Liver (tissue), 9 donors: Measurements from ENCODE around the gene GJD3. TPM values are rescaled to one million over a fixed set of nuclear protein-coding genes. Genes with fewer than 3 reads are reported as not detected.

Experiments
- DNase-seq: peaks from one replicate; pipeline ENCODE4 v3.0.0-alpha.2; 2017; ENCODE audit warnings: low spot score
- H3K27ac ChIP-seq, 2 donors: one replicate each; pipeline ENCODE4 v1.7.0; 2013; ENCODE audit warnings: inconsistent platforms in 2 of 2, low read length in 2 of 2, control low read depth in 1 of 2, low read depth in 1 of 2, mild to moderate bottlenecking in 1 of 2
- H3K27me3 ChIP-seq, 4 donors: one replicate each; pipeline versions ENCODE4 v1.6.1 to v1.7.0; 2013; ENCODE audit warnings: low read length in 3 of 4, inconsistent platforms in 1 of 4, mild to moderate bottlenecking in 1 of 4, moderate library complexity in 1 of 4; ENCODE audit not compliant: control insufficient read depth in 4 of 4, insufficient read depth in 4 of 4
- H3K36me3 ChIP-seq, 4 donors: one replicate each; pipeline versions ENCODE4 v1.6.1 to v1.7.0; 2013; ENCODE audit warnings: low read length in 3 of 4, mild to moderate bottlenecking in 3 of 4, low read depth in 1 of 4, moderate library complexity in 1 of 4; ENCODE audit not compliant: control insufficient read depth in 4 of 4, insufficient read depth in 3 of 4
- H3K4me1 ChIP-seq, 4 donors: one replicate each; pipeline versions ENCODE4 v1.6.1 to v1.7.0; 2013; ENCODE audit warnings: low read length in 3 of 4, mild to moderate bottlenecking in 3 of 4, moderate library complexity in 1 of 4; ENCODE audit not compliant: control insufficient read depth in 4 of 4, insufficient read depth in 4 of 4
- H3K4me3 ChIP-seq, 3 donors: one replicate each; pipeline versions ENCODE4 v1.6.1 to v1.7.0; 2013; ENCODE audit warnings: low read length in 3 of 3, control low read depth in 1 of 3, low read depth in 1 of 3, mild to moderate bottlenecking in 1 of 3
- H3K9ac ChIP-seq, 2 donors: one replicate each; pipeline ENCODE4 v1.7.0; 2013; ENCODE audit warnings: low read length in 2 of 2, mild to moderate bottlenecking in 2 of 2, moderate library complexity in 2 of 2, control low read depth in 1 of 2, low read depth in 1 of 2
- H3K9me3 ChIP-seq, 4 donors: one replicate each; pipeline versions ENCODE4 v1.6.1 to v1.7.0; 2013; ENCODE audit warnings: low read length in 3 of 4; ENCODE audit not compliant: control insufficient read depth in 4 of 4
- ATF3 ChIP-seq: IDR thresholded peaks from 2 replicates; pipeline ENCODE4 v1.6.1; 2016; ENCODE audit warnings: antibody characterized with exemption
- EGR1 ChIP-seq, 2 donors: IDR thresholded peaks; 2 replicates each; pipeline ENCODE4 v1.6.1; 2016 to 2018; ENCODE audit warnings: antibody characterized with exemption in 2 of 2, low read depth in 2 of 2
- FOXA1 ChIP-seq: IDR thresholded peaks from 2 replicates; pipeline ENCODE4 v1.6.1; 2016; ENCODE audit warnings: antibody characterized with exemption
- FOXA2 ChIP-seq: IDR thresholded peaks from 2 replicates; pipeline ENCODE4 v1.6.1; 2016; ENCODE audit warnings: antibody characterized with exemption
- GABPA ChIP-seq, 2 donors: IDR thresholded peaks in 1 of 2; conservative IDR thresholded peaks in 1 of 2; 2 replicates each; pipeline ENCODE4 v1.6.1; 2016; ENCODE audit warnings: antibody characterized with exemption in 2 of 2, mild to moderate bottlenecking in 1 of 2, moderate library complexity in 1 of 2
- HNF4A ChIP-seq, 2 donors: conservative IDR thresholded peaks; 2 replicates each; pipeline ENCODE4 v1.6.1; 2016; ENCODE audit warnings: antibody characterized with exemption in 2 of 2, mild to moderate bottlenecking in 2 of 2
- HNF4G ChIP-seq: IDR thresholded peaks from 2 replicates; pipeline ENCODE4 v1.6.1; 2016; ENCODE audit warnings: antibody characterized with exemption
- JUND ChIP-seq, 2 donors: IDR thresholded peaks; 2 replicates each; pipeline ENCODE4 v1.6.1; 2016; ENCODE audit warnings: antibody characterized with exemption in 2 of 2
- MAX ChIP-seq: IDR thresholded peaks from 2 replicates; pipeline ENCODE4 v1.6.1; 2016; ENCODE audit warnings: antibody characterized with exemption
- NR2F2 ChIP-seq: IDR thresholded peaks from 2 replicates; pipeline ENCODE4 v1.6.1; 2016; ENCODE audit warnings: antibody characterized with exemption
- RAD21 ChIP-seq, 2 donors: IDR thresholded peaks; 2 replicates each; pipeline ENCODE4 v1.6.1; 2016; ENCODE audit warnings: antibody characterized with exemption in 2 of 2, mild to moderate bottlenecking in 2 of 2
- RXRA ChIP-seq, 2 donors: IDR thresholded peaks; 2 replicates each; pipeline ENCODE4 v1.6.1; 2017 to 2018; ENCODE audit warnings: antibody characterized with exemption in 2 of 2, mild to moderate bottlenecking in 1 of 2
- SP1 ChIP-seq: IDR thresholded peaks from 2 replicates; pipeline ENCODE4 v1.6.1; 2018; ENCODE audit warnings: antibody characterized with exemption, mild to moderate bottlenecking
- TAF1 ChIP-seq: conservative IDR thresholded peaks from 2 replicates; pipeline ENCODE4 v1.6.1; 2016; ENCODE audit warnings: antibody characterized with exemption, mild to moderate bottlenecking
- YY1 ChIP-seq: IDR thresholded peaks from 2 replicates; pipeline ENCODE4 v1.6.1; 2016; ENCODE audit warnings: antibody characterized with exemption, mild to moderate bottlenecking
- ZBTB33 ChIP-seq: IDR thresholded peaks from 2 replicates; pipeline ENCODE4 v1.6.1; 2016; ENCODE audit warnings: antibody characterized with exemption
- WGBS: extraction: QIAGEN DNeasy Blood & Tissue Kit; methylation state at CpG from one replicate; pipeline ENCODE4 v1.1.7; 2013; 5-methylcytosine and 5-hydroxymethylcytosine counted together
- polyA plus RNA-seq, 2 donors: library from polyadenylated mRNA; stranded (reverse) in 1 of 2; unstranded in 1 of 2; fragments of 200-250 nt in 1 of 2; fragments of >200 nt in 1 of 2; fragmentation: Nextera tagmentation in 1 of 2; extraction: Ambion mirVana in 1 of 2; gene quantifications; one replicate each; pipeline versions ENCODE4 v1.2.1 to v1.2.3, GENCODE V29; 2013 to 2015
- total RNA-seq, 2 donors: library from RNA; depleted of rRNA; stranded (reverse); fragments of >200 nt; gene quantifications; one replicate each; pipeline ENCODE4 v1.2.3, GENCODE V29; 2014
- TF ChIP-seq, protein P1 (sequence below): fragments of 150-350 bp; IDR thresholded peaks from 2 replicates; pipeline ENCODE4 v1.5.1; 2017; ENCODE audit warnings: improper control_type of control experiment, low read depth, low read length; ENCODE audit not compliant: missing input control
- TF ChIP-seq, protein P2 (sequence below): IDR thresholded peaks from 2 replicates; pipeline ENCODE4 v1.6.1; 2016; ENCODE audit warnings: antibody characterized with exemption, mild to moderate bottlenecking
- donor health status: healthy.
- donor health status: healthy.
- donor health status: healthy.
- donor health status: healthy.
- donor health status: healthy.

GJD3 gene
- total and polyA plus RNA-seq, 4 donors = 0.47 to 0.59 (median 0.48) TPM; not detected in 1

DNA sequence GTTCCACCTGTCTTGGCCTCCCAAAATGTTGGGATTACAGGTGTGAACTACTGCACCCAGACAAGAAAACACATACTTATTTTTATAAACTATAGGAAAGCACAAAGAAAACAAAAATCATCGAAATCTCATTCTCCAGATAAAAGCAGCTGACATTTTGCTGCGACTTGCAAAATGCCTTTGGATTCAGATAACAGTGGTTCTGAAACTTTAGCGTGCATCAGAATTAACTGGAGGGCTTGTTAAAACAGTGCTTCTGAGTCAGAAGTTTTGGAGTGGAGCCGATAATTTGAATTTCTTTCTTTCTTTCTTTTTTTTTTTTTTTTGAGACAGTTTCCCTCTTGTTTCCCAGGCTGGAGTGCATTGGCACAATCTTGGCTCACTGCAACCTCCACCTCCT is 17.7 kb upstream of the GJD3 start:
- no peak for DNase-seq
- WGBS = 92% methylated on average over 4 of the region's 4 CpGs
- no peaks in the 10 kb centered on the region for H3K4me1 ChIP-seq
- TF ChIP-seq, protein P1, sequence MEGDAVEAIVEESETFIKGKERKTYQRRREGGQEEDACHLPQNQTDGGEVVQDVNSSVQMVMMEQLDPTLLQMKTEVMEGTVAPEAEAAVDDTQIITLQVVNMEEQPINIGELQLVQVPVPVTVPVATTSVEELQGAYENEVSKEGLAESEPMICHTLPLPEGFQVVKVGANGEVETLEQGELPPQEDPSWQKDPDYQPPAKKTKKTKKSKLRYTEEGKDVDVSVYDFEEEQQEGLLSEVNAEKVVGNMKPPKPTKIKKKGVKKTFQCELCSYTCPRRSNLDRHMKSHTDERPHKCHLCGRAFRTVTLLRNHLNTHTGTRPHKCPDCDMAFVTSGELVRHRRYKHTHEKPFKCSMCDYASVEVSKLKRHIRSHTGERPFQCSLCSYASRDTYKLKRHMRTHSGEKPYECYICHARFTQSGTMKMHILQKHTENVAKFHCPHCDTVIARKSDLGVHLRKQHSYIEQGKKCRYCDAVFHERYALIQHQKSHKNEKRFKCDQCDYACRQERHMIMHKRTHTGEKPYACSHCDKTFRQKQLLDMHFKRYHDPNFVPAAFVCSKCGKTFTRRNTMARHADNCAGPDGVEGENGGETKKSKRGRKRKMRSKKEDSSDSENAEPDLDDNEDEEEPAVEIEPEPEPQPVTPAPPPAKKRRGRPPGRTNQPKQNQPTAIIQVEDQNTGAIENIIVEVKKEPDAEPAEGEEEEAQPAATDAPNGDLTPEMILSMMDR = no peak
- no peak for TF ChIP-seq RAD21 (IDR thresholded peaks at IDR 0.05)
- TF ChIP-seq YY1 = no peak
- no peak for TF ChIP-seq NR2F2
- TF ChIP-seq ZBTB33 = no peak
- TF ChIP-seq FOXA2 = no peak
- TF ChIP-seq TAF1 = no peak
- no peak for TF ChIP-seq JUND (IDR thresholded peaks at IDR 0.05)
- TF ChIP-seq, protein P2, sequence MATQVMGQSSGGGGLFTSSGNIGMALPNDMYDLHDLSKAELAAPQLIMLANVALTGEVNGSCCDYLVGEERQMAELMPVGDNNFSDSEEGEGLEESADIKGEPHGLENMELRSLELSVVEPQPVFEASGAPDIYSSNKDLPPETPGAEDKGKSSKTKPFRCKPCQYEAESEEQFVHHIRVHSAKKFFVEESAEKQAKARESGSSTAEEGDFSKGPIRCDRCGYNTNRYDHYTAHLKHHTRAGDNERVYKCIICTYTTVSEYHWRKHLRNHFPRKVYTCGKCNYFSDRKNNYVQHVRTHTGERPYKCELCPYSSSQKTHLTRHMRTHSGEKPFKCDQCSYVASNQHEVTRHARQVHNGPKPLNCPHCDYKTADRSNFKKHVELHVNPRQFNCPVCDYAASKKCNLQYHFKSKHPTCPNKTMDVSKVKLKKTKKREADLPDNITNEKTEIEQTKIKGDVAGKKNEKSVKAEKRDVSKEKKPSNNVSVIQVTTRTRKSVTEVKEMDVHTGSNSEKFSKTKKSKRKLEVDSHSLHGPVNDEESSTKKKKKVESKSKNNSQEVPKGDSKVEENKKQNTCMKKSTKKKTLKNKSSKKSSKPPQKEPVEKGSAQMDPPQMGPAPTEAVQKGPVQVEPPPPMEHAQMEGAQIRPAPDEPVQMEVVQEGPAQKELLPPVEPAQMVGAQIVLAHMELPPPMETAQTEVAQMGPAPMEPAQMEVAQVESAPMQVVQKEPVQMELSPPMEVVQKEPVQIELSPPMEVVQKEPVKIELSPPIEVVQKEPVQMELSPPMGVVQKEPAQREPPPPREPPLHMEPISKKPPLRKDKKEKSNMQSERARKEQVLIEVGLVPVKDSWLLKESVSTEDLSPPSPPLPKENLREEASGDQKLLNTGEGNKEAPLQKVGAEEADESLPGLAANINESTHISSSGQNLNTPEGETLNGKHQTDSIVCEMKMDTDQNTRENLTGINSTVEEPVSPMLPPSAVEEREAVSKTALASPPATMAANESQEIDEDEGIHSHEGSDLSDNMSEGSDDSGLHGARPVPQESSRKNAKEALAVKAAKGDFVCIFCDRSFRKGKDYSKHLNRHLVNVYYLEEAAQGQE = no peak
- no peaks in the 10 kb centered on the region for H3K27me3 ChIP-seq
- no peak overlapping the region for H3K9ac ChIP-seq
- no peak overlapping the region for H3K27ac ChIP-seq
- no peaks in the 10 kb centered on the region for H3K9me3 ChIP-seq
- no peaks in the 10 kb centered on the region for H3K36me3 ChIP-seq
- H3K4me3 ChIP-seq = no peak overlapping the region

DNA sequence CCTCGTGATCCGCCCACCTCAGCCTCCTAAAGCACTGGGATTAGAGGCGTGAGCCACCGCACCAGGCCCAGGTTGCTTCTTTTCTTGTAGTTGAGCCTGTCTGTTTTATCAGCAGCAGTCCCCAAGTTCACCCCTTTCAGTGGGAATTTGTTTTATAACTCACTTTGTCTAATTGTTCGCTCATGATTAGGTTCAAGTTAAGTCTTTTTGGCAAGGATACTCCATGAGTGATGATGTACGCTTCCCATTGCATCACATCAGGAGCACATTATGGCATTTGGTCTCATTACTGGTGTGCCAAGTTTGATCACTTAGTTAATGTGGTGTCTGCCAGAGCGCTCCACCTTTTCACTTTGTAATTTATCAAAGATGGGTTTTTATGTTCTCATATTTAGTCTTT is 14.4 kb upstream of the GJD3 start:
- Histone ChIP-seq H3K27ac (no peak overlapping the region), H3K4me1 (no peaks in the 10 kb centered on the region), H3K9me3 (no peaks in the 10 kb centered on the region), H3K36me3 (no peaks in the 10 kb centered on the region), H3K4me3 (no peak overlapping the region), H3K27me3 (no peaks in the 10 kb centered on the region), H3K9ac (no peak overlapping the region)
- 93% methylated on average over 7 of the region's 7 CpGs for WGBS
- DNase-seq = no peak
- TF ChIP-seq RXRA (IDR thresholded peaks at IDR 0.05) = no peak
- TF ChIP-seq FOXA2 = no peak
- TF ChIP-seq GABPA (IDR thresholded peaks at IDR 0.05 in 1 of 2, conservative IDR thresholded peaks at IDR 0.05 in 1 of 2) = no peak
- no peak for TF ChIP-seq YY1
- no peak for TF ChIP-seq ZBTB33
- TF ChIP-seq JUND (IDR thresholded peaks at IDR 0.05) = no peak
- no peak for TF ChIP-seq HNF4G
- no peak for TF ChIP-seq FOXA1
- TF ChIP-seq ATF3 = no peak
- TF ChIP-seq MAX = no peak
- no peak for TF ChIP-seq EGR1 (IDR thresholded peaks at IDR 0.05; ENCODE audit: low read depth in 2 of 2)
- TF ChIP-seq TAF1 = no peak
- TF ChIP-seq, protein P2 = no peak
- TF ChIP-seq NR2F2 = no peak
- TF ChIP-seq SP1 = no peak
- TF ChIP-seq HNF4A (conservative IDR thresholded peaks at IDR 0.05) = no peak
- TF ChIP-seq RAD21 (IDR thresholded peaks at IDR 0.05) = no peak
